IPS-NIHi7 (cell line): ENCODE measurements around the gene SYCE3.

ENCODE experiments used
- DNase-seq: peaks from one replicate; pipeline ENCODE4 v3.0.0; 2012; ENCODE audit warnings: mixed read lengths; ENCODE audit errors: extremely low spot score

Gene SYCE3

DNA sequence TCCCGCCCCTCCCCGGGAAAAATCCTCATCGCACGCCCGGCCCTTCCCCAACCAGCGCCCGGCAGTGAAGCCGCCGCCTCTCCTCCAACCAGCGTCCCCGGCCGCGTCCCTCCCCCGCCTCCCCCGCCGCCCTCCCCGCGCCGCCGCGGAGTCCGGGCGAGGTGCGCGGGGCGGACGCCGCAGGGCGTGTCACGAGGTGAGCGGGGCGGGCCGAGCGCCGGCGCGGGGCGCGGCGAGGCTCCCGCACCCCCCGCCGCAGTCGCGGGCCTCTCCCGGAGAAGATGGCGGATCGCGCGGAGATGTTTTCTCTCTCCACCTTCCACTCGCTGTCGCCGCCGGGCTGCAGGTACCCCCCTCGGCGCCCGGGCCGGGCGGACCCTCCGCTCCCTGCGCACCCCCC, 37.8 kb upstream of the SYCE3 start, which contains the start of gene MAPK8IP2:
MAPK8IP2 (plus strand) TSS at position 256 of the 400 bp plus-strand sequence; CDS start at position 282, 26 bp downstream.
- no peak for DNase-seq

- DNase-seq = peak; percentile 96
Measured at GRCh38 chr22:50599816-50600455, 37.2 kb upstream of the SYCE3 start.

- no peak for DNase-seq
Measured at GRCh38 chr22:50597097-50597496, 34.4 kb upstream of the SYCE3 start.

GRCh38 chr22:50595189-50595588, 32.5 kb upstream of the SYCE3 start:
- DNase-seq = no peak

- no peak for DNase-seq
Measured at GRCh38 chr22:50587407-50587806, 24.7 kb upstream of the SYCE3 start.

DNA sequence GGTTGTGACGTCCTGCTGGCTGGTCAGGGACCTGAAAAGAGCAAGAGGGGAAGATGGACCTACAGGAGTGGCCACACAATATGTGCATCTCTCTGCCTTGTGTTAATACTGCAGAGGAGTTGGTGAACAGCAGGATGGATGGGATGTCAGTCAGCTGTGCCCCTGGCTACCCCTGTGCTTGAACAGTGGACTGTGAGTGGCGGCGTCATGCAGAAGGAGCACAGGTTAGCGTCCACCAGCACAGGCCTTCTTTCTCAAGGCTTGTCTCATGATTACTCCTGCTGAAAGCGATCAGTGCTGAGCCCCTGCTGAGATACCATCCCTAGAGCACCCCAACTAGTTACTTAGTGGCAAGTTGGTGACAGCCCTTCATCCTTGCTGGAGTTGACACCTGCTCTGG, 23.7 kb upstream of the SYCE3 start:
- no peak for DNase-seq

DNA sequence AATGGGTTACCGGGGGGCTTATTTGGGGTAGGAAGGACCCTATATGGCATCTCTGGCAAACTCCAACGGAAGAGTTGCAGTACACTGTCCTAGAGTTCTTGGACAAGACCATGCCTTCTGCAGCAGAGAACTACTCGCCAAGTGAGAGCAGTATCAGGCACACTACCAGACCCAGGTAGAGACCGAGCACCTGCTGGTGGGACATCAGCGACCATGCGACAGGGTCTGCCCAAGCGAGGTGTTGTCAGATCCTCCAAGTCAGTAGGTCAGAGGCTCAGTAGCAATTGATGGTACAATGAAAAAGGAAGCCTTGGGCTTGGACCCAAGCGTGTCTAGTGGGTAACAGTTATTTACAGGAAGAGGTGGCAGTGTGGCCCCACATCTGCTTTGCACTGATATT, 23.1 kb upstream of the SYCE3 start:
- DNase-seq = no peak

GRCh38 chr22:50585238-50585637, 22.5 kb upstream of the SYCE3 start:
- DNase-seq = no peak

GRCh38 chr22:50584106-50585096, 21.7 kb upstream of the SYCE3 start:
- no peak for DNase-seq

GRCh38 chr22:50583294-50583861, 20.7 kb upstream of the SYCE3 start:
- DNase-seq = no peak

DNA sequence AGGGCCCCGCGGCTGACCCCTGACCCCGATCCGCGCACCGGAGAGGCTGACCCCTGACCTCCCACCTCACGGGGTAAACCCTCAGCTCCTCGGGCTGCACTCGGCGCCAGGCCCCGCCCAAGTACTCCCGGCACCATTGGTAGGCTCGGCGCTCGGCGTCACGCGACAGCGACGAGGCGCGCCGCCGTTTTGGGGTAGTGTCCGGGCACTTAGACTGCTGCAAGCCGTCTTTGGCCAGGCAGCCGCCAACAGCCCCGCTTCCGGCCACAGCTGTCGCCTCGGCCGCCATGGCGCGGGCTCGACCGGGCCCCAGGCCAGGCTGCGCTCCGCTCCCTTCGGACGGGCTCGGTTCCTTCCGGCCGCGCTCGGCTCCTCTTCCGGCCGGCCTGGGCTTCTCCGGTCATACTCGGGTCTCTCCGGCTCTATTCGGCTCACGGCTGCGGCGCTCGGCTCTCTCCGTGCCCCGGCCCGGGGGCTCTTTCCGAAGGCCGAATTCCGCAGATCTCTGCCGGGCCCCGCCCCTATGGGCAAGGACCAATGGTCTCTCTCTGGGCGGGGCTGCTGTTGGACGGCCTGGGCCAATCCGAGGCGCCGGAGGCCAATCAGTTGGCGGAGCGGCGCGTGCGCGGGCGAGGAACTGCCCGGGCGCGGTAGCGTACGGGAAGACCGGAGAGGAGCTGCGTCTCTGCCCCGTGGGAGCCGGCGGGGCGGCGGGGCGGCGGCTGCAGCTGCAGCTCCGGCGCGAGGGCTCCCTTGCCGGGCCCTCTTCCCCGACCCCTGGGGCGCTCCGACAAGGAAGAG, 20.0 kb upstream of the SYCE3 start, which contains the start of gene CHKB:
CHKB (minus strand) TSS at position 357 of the 801 bp plus-strand sequence; CDS start at position 289, 68 bp downstream.
- peak; percentile 100 for DNase-seq

- DNase-seq = no peak
Measured at GRCh38 chr22:50581950-50582492, 19.3 kb upstream of the SYCE3 start.

GRCh38 chr22:50581031-50581949, 18.6 kb upstream of the SYCE3 start:
- no peak for DNase-seq

DNA sequence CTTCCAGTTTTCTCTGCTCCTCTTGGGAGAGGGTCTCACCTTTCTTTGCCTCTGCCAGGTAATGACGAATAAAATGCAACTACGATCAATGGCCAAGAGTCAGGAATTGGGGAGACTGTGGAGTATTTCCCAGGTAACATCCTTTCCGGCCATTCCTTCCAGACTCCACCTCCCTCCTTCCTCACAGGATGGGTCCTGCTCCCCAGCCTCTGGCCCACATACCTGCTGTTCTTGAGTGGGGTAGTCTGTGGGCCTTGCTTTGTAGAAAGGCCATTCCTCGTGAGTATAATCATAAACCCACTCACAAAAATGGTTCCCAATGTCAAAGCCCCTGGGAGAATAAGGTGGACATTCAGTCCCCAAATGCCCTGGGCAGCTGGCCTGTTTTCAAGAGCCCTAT, 17.0 kb upstream of the SYCE3 start:
- no peak for DNase-seq

- DNase-seq = no peak
Measured at GRCh38 chr22:50578776-50579310, 16.1 kb upstream of the SYCE3 start.

DNA sequence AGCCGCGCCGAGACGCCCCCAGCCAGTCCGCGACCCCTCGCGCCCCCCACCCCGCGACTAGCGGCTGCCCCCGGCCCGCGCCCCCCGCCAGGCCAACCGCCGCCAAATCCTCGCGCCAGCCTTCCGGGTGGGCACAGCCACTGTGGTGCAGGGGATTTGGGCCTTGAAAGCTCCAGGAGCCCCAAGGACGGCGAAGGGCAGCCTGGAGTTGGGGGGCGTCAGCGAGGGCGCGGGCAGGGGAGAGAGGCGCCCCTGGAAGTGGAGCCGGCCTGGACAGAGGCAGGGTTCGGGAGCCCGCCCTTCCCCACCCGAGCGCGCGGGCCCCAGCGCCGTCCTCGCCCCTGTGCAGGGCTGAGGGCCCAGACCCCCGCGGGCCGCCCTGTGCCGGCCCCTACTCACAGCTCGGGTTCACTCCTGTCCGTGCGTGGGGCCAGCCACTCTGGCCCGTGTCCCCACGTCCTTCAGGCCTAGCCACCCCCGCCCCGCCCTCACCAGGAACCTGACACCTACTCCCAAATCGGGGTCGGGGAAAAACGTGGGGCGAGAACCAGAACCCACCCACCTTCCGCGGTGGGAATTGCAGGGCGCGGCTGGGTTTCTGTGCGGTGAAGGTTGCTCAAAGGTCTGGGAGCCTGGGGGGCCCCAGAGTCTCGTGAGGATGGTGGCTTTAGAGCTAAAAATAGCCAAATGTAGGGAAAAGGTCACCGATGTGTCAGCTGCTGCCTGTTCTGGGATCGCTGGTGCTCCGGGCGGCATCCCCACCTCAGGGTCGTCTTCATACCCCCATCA, 15.5 kb upstream of the SYCE3 start, which contains the start of gene CPT1B:
CPT1B (minus strand) TSS at position 441 of the 789 bp plus-strand sequence. CDS start 512 bp downstream, outside the sequence.
- DNase-seq = no peak

- DNase-seq = no peak
Measured at GRCh38 chr22:50577697-50577986, 14.9 kb upstream of the SYCE3 start.

DNA sequence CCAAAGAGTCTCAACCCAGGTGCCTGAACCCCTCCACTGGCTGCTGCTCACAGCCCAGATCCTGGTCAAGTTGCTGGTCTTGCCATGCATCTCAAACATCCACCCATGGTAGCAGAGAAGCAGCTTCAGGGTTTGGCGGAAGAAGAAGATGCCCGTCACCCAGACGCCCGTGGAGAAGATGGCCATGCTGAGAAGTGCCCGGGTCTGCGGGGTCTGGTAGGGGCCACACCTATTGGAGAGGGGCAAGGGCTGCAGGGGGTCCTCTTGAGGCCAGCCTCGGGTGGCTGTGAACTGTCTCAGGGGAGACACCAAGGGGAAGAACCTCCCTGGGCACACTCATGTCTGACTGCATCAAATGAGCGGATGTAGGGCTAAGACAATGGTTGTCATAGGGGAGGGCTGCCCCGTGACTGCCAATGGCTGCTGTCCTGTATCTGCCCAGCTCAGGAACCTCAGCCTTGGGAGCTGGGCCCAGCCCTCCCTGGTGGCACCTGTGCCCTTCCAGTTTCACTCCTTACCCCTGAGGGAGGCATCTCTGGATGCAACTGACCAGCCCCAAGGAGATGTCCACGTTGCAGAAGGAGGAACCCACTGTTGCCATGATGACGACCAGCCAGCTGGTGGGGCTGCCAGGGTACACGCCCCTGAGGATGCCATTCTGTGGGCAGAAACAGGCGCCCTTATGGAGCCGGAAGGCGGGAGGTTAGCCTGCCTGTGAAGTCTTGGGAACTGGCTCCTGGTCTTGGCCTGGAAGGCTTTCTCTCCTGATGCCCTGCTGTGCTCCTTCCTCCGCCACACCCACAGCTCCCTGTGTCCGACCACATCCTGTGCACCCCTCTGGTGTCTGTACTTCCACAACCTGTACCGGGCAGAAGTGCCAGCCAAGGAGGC, 14.3 kb upstream of the SYCE3 start:
- DNase-seq = no peak
